ENCODE measurements around the gene HCAR2.
"Not testable (repeated sequence)": the region's sequence is repeated elsewhere in the genome, so short reads cannot be mapped to it uniquely, and the experiment has no call there.

DNA sequence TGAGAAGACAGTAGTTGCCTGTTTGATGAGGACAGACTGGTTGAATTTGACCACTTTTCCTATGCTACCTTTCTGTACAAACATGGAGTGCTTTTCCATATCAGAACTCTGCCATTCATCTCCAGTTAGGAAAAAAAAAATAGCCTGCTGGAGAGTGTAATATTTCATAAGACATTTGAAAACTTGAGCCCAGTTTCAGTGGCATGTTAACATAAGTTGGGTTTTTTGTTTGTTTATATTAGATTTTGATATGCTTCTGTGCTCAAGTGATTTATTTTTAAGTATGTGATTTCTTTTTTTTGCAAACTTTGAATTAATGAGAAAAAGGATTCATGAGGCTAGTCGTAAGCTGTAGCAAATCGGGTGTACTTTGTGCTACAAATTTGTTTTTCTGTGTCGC, 684 bp upstream of the HCAR2 start:
- TF ChIP-seq JUND (IDR thresholded peaks at IDR 0.05); CTCF (IDR thresholded peaks at IDR 0.05 in 2 of 3, conservative IDR thresholded peaks at IDR 0.05 in 1 of 3; ENCODE audit: borderline replicate concordance in 1 of 3, insufficient read depth in 1 of 3, low read depth in 2 of 3, low read length in 2 of 3); POLR2A (IDR thresholded peaks at IDR 0.05; ENCODE audit: borderline replicate concordance, extremely low read depth, insufficient read depth, insufficient read length); FOSL1 (IDR thresholded peaks at IDR 0.05; ENCODE audit: low read depth); ZFX (IDR thresholded peaks at IDR 0.05); YY1 (IDR thresholded peaks at IDR 0.05; ENCODE audit: extremely low read depth, insufficient replicate concordance, low read depth, low read length): not testable (repeated sequence)

All from HCT116 (cell line).